Cardiac septum (tissue), 1 donor: ENCODE results near the gene NEDD4L. TPM values are rescaled to one million over a fixed set of nuclear protein-coding genes. Genes with fewer than 3 reads are reported as not detected.

ENCODE experiments used
- DNase-seq: peaks from one replicate; pipeline ENCODE4 v3.0.0-alpha.2; 2020; ENCODE audit warnings: low spot score
- intact Hi-C: fragments of 100-400 bp; cut with DNase I; formaldehyde crosslinking; loops from one replicate; pipeline ENCODE4 v1.14.0; 2022
- total RNA-seq: library from RNA; stranded (reverse); fragmentation: NEBNext Ultra II Directional; extraction: Animal tissue kit (Norgen Biotek cat#: 25700); gene quantifications from one replicate; pipeline ENCODE4 v1.2.1, GENCODE V29; 2021
- donor health status: DM: no; HTN: no; CAD: no.

The NEDD4L gene
- total RNA-seq, 1 donor from 2014 or later = 49.3 TPM

- intact Hi-C loops = no loop called here
- DNase-seq = no peak
These were observed 35.0 kb downstream of the NEDD4L start for GRCh38 chr18:58078889-58079573.

- DNase-seq = no peak
- intact Hi-C loops = no loop called here
These were observed 36.4 kb downstream of the NEDD4L start for GRCh38 chr18:58080451-58080850.

DNA sequence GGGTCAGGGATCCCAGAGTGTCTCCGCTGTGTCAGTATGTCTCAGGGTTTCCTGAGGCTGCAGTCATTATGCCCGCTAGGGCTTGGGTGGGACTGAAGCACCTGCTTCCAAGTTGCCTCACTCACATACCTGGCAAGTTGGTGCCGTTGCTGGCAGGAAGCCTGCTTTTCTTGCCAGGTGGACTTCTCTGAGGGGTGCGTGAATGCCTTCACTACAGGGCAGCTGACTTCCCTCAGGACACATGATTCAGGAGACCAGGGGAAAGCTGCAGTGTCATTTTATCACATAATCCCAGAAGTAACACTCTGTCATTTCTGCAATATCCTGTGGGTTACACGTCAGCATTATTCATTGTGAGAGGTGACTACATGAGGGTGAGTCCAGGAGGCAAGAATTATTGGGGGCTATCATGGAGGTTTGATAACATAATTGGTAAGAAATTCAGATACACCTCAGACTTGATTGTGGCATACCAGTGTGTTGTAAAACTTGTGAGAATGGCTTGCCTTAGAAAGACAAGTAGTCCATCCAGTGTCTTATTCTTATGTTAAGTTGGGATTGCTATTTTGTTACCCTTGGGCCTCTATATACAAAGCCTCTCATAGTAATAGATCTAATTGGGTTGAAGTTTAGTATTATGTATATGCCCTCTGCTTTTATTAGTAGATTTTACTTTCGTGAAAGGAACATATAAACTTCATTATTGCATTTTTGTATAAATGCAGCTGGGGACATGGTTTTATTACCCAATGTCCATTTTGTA is 44.1 kb downstream of the NEDD4L start:
- no peak for DNase-seq
- intact Hi-C loops = no loop called here

DNA sequence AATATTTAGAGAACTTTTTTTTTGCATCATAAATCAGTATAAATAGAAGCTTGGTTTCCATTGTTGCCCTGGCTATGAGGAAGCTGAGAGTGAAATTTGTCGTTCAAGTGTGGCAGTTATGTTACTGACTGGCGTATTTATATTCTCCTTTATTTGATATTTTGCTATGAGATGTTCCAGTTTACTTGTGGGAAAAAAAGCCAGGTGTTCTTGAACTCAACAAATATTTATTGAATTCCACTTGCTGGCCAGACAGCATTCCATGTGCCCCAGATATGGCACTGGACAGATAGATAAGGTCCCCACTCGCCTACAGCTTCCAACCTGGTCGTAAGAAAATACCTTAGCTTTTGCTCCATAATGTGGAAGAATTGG is 44.7 kb downstream of the NEDD4L start:
- DNase-seq = no peak
- intact Hi-C loops = no loop called here

GRCh38 chr18:58091099-58091611 is 47.1 kb downstream of the NEDD4L start:
- no peak for DNase-seq
- intact Hi-C loops = no loop called here

- intact Hi-C loops = no loop called here
- no peak for DNase-seq
These were observed 49.3 kb downstream of the NEDD4L start for GRCh38 chr18:58093311-58093803.

DNA sequence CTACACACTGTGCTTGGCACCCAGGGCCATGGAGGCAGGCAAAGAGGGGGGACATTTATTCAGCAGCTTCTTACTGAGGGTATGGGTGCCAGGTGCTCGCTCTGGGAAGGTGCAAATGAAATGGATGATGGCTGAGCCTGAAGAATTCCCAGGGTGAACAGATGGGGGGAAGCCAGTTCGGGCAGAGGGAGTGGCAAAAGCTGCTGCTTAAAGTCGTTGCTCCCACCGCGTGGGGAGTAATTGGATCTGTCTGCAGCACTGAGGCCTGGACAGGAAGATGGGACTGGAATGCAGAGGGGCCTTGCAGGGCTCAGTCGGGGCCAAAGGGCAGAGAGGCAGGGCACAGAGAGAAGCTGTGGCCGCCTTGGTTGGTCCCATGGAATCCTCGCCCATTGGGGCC is 51.2 kb downstream of the NEDD4L start:
- no peak for DNase-seq
- intact Hi-C loops = no loop called here

DNA sequence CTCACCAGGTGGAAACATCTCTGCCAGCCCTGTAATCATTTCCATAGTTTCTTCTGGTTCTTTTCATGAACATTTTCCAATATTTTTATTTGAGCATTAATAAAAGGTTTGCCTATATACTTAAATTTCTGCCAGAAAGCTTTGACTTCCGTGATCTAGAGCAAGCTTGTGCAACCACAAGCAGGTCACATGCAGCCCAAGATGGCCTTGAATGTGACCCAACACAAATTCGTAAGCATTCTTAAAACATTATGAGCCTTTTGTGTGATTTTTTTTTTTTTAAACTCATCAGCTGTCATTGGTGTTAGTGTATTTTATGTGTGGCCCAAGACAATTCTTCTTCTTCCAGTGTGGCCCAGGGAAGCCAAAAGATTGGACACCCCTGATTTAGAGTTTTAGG is 51.6 kb downstream of the NEDD4L start:
- DNase-seq = no peak
- intact Hi-C loops = no loop called here

DNA sequence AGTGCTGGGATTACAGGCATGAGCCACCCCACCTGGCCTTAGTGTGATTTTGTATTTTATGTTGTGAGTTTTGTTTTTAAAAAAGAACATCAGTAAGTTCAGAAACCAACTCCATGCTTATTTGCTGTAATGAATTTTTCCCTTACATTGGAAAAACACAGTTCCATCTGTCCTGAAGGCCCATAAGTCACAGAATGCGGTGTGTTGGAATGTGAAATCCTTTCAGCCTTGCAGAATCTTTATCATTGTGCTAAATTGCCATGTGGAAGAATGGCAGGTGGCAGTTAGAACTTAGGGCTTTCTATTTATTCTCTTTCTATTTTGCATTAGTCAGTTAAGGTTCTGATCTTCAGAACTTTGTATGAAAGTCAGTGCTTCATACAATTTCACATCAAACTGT is 52.6 kb downstream of the NEDD4L start:
- DNase-seq = no peak
- intact Hi-C loops = no loop called here

DNA sequence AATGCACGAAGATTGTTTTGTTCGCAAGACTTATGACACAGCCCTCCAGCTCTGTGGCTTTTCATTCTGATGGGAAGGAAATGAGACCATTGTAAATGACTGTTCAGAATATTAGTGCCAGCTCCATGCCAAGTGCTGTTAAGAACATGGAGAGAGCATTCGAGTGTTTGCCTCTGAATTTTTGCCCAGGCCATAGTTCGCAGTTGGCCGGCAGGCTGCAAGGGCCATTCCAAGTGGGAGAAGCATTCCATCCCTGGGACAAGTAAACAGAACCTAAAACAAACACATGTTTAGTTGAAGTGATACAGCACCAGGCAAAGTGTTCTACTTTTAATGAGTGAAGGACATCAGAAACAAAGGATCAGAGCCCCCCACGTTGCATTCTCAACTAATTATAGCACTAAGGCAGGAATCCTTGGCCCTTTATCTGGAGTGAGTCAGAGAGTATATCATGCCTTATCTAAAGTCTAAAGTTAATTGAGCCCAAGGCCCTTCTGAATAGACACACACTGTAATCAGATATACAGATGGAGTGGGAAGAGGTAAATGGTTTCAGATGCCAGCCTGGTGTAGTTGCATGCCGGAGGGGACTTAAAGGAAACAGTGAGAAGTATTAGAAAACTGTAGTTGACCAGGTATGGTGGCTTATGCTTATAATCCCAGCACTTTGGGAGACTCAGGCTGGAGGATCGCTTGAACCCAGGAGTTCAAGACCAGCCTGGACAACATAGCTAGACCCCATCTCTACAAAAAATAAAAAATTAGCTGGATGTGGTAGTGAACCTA is 53.3 kb downstream of the NEDD4L start:
- no peak for DNase-seq
- intact Hi-C loops = no loop called here

DNA sequence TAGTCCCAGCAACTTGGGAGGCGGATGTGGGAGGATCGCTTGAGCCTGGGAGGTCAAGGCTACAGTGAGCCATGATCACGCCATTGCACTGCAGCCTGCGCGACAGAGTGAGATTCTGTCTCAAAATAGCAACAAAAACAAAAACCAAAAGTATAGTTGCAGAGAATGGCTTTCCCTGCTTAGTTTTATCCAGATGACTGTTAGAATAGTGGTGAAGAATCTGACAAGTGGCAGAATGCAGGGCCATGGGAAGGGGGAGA is 53.8 kb downstream of the NEDD4L start:
- DNase-seq = no peak
- intact Hi-C loops = no loop called here

DNA sequence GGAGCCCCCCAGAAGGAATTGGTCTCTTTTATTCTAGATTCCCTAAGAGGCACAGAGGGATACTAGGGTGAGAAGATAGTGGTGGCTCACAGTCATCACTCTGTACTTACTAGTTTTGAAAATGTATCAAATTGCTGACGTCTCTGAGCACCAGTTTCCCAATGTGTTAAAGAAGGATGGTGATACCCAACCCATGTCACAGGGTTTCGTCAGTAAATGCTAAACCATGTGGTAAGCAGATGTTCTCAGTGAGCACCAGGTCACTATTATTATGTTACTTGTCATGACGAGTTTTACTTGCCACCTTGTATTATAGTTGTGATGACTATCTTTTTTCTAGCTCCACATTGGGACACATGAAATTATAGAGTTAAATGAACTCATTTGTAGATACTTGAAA is 54.7 kb downstream of the NEDD4L start:
- DNase-seq = no peak
- intact Hi-C loops = no loop called here

DNA sequence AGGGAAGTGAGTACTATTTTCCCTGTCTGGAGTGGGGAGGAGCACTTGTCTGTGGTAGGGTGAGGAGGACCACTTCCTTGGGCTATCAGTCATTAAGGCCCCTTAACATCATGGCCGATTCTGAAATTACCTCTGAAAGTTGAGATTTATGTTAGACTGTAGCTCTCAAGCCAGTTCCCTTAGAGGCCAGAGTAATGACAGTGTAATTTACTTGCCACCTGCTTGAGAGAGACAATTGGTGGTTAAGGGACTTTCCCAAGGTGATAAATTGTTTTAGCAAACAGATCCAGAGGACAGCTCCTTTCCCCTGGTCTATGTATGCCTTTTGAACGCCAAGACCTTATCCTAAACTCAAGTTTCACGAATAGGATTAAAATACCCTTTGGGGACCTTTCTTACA is 56.1 kb downstream of the NEDD4L start:
- intact Hi-C loops = no loop called here
- no peak for DNase-seq

GRCh38 chr18:58101291-58101794 is 57.3 kb downstream of the NEDD4L start:
- intact Hi-C loops = no loop called here
- DNase-seq = no peak

- intact Hi-C loops = no loop called here
These were observed 58.0 kb downstream of the NEDD4L start for GRCh38 chr18:58102018-58102417.

DNA sequence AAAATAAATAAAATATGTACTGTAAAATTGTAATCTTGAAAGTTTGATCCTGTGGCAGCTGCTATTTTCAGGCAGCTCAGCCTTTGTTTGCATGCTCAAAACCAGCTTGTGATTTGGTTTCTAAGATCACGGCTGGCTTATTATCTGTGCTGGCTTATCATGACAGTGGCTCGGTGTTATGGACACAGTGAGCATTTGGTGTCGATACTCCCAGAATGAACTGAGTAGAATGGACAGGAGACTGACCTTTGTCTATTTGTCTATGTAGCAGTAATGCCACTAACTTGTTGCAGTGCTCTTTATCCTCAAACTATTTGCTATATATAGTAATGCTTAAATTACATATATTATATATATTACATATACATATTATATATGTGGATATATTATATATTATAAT is 58.8 kb downstream of the NEDD4L start:
- no peak for DNase-seq
- intact Hi-C loops = no loop called here

More at GRCh38 chr18:58102018-58102417, 58.0 kb downstream of the NEDD4L start:
- DNase-seq = no peak

DNA sequence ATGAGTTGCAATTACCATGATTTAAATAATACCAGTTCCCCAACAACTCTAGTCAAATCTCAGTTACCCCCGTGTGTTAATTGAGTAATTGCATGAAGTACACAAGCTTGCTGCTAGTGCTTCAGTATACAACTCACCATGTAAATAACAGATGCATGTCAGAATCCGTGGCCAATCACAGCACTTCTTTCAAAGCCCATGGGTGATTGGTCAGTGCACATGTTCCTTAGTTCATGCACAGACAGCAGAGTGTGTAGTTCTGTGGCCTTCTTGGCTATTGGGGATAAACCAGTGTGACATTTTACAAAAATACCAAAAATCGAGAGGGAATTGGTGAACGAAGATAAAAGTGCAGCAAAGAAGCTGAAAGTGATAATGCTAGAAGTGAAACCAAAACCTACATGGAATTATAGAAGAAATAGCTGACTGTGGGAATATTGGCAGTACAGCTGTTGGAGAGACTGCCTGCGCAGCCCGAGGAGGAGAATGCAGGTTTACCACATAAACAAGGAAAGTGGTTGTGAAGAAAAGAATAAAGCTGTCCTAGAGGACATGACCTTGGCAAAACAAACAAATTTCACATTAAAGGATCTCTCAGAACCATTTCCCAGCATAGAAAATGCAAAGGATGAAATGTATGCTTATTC is 59.4 kb downstream of the NEDD4L start:
- intact Hi-C loops = no loop called here
- DNase-seq = no peak

DNA sequence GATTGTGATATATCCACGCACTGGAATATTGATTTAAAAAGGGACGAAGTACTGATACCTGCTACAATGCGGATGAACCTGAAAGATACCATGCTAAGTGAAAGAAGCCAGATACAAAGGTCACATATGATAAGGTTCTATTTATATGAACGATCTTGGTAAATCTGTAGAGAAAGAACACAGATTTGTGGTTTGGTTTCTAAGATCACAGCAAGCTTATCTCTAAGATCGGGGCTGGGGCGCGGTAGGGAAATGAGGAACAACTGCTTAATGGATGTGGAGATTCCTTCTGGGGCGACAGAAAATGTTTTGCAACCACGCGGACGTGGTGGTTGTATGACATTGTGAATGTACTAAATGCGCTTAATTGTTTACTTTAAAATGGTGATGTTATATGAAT is 60.1 kb downstream of the NEDD4L start:
- DNase-seq = no peak
- intact Hi-C loops = no loop called here

GRCh38 chr18:58105206-58105887 is 61.3 kb downstream of the NEDD4L start:
- DNase-seq = no peak
- intact Hi-C loops = no loop called here
